ENCODE measurements around the gene TBCC.

- no peak for TF ChIP-seq GABPA (IDR thresholded peaks at IDR 0.05; ENCODE audit: low read depth)
- TF ChIP-seq RAD51 (IDR thresholded peaks at IDR 0.05) = no peak
- TF ChIP-seq, protein P1, sequence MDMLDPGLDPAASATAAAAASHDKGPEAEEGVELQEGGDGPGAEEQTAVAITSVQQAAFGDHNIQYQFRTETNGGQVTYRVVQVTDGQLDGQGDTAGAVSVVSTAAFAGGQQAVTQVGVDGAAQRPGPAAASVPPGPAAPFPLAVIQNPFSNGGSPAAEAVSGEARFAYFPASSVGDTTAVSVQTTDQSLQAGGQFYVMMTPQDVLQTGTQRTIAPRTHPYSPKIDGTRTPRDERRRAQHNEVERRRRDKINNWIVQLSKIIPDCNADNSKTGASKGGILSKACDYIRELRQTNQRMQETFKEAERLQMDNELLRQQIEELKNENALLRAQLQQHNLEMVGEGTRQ (IDR thresholded peaks at IDR 0.05; ENCODE audit: borderline replicate concordance, low read depth, low read length) = no peak
- TF ChIP-seq CHD2 (IDR thresholded peaks at IDR 0.05; ENCODE audit: borderline replicate concordance, low read depth, low read length) = no peak
- TF ChIP-seq, protein P2, sequence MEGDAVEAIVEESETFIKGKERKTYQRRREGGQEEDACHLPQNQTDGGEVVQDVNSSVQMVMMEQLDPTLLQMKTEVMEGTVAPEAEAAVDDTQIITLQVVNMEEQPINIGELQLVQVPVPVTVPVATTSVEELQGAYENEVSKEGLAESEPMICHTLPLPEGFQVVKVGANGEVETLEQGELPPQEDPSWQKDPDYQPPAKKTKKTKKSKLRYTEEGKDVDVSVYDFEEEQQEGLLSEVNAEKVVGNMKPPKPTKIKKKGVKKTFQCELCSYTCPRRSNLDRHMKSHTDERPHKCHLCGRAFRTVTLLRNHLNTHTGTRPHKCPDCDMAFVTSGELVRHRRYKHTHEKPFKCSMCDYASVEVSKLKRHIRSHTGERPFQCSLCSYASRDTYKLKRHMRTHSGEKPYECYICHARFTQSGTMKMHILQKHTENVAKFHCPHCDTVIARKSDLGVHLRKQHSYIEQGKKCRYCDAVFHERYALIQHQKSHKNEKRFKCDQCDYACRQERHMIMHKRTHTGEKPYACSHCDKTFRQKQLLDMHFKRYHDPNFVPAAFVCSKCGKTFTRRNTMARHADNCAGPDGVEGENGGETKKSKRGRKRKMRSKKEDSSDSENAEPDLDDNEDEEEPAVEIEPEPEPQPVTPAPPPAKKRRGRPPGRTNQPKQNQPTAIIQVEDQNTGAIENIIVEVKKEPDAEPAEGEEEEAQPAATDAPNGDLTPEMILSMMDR (IDR thresholded peaks at IDR 0.05 in 2 of 3, conservative IDR thresholded peaks at IDR 0.05 in 1 of 3; ENCODE audit: control insufficient read depth in 2 of 3, extremely low read depth in 1 of 3, insufficient read depth in 1 of 3, low read depth in 3 of 3, low read length in 3 of 3) = no peak
- no peak for TF ChIP-seq POLR2AphosphoS5 (IDR thresholded peaks at IDR 0.05; ENCODE audit: low read length)
- no peak for TF ChIP-seq NFYB (IDR thresholded peaks at IDR 0.05; ENCODE audit: insufficient read depth, low read depth, low read length)
- TF ChIP-seq POLR2AphosphoS2 (IDR thresholded peaks at IDR 0.05; ENCODE audit: low read depth, low read length) = no peak
- no peak for TF ChIP-seq JUND (IDR thresholded peaks at IDR 0.05; ENCODE audit: low read depth, low read length)
- TF ChIP-seq CHD4 (IDR thresholded peaks at IDR 0.05) = no peak
- TF ChIP-seq, protein P3, sequence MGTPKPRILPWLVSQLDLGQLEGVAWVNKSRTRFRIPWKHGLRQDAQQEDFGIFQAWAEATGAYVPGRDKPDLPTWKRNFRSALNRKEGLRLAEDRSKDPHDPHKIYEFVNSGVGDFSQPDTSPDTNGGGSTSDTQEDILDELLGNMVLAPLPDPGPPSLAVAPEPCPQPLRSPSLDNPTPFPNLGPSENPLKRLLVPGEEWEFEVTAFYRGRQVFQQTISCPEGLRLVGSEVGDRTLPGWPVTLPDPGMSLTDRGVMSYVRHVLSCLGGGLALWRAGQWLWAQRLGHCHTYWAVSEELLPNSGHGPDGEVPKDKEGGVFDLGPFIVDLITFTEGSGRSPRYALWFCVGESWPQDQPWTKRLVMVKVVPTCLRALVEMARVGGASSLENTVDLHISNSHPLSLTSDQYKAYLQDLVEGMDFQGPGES (IDR thresholded peaks at IDR 0.05) = no peak
- TF ChIP-seq ELK1 (IDR thresholded peaks at IDR 0.05; ENCODE audit: low read depth, low read length) = no peak
- TF ChIP-seq EZH2 (IDR thresholded peaks at IDR 0.05; ENCODE audit: borderline replicate concordance, control insufficient read depth, low read depth, low read length) = no peak
Observed at GRCh38 chr6:42754759-42755158, 8.9 kb upstream of the TBCC start.
